GM18873 (cell line): ENCODE data around the gene ALK.

Experiments
- ATAC-seq: cut with Tn5 transposase; IDR thresholded peaks from one replicate; pipeline ENCODE4 v1.9.1; 2021; ENCODE audit warnings: mild to moderate bottlenecking, moderate library complexity, moderate number of reproducible peaks; ENCODE audit not compliant: unreplicated experiment, low FRiP score

ALK gene

DNA sequence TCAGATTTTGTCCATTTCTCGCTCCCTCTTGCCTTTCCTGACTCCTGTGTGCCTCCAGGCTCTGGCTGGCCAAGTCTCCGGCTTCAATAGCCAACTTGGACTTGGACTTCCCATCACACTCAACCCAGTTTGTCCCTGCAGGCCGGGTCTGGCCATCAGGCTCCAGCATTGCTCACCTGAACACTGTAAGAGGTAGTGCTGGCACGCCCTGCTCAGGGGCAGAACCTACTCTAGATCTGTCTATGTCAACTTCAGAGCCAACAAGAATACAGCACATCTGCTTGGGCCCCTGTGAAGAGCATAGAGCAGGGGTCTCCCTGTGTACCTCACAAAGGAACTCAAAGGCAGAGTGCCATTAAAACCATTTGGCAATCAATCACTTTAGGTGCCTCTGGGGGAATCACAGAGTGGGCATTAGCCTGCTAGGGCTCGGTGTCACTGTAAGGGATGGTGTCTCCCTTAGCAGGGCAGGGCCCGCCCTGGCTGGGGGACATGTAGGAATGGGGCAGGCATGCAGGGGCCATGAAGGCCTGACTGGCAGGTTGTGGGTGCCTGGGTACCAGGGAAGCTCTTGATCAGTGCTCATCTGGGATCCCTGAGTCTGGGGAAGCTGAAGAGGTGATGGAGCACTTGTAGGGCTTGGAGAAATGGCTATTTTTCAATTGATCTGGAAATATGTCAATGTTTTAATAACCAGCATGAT, 480.3 kb downstream of the ALK start:
- ATAC-seq: no peak

DNA sequence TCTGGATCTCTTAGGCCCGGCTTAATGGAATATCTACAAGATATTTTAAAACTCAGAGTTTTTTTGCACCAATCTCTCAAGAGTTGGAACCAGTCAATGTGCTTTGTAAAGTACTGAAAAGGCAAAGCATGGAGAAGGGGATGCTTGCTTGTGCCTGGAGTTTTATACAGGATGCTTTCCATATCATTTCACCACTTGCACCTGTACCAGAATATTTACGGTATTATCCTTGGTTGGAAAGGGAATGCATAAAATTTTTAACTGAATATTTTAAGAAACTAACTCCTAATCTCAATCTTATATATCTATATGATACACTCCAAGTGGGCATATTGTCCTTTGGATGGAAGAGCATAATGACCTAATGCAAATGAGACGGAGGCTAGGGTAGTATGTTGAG, 487.5 kb downstream of the ALK start:
- ATAC-seq: no peak

DNA sequence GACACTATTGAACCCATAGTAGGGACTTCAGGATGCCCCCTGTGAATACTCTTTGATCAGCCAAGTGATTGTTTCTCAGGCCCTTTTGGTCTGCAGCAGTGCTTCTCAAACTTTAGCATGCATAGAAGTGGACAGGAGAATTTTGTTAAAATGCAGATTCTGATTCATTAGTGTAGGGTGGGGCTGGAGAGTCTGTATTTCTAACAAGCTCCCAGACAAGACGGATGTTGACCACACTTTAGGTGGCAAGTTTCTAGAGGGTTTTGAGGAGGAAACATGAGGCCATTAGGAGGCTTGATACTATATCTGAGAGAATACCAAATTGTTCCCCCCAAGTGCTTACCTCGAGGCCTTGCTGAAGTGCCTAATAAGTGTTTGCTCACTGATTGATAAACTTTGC, 488.3 kb downstream of the ALK start:
- no peak for ATAC-seq

DNA sequence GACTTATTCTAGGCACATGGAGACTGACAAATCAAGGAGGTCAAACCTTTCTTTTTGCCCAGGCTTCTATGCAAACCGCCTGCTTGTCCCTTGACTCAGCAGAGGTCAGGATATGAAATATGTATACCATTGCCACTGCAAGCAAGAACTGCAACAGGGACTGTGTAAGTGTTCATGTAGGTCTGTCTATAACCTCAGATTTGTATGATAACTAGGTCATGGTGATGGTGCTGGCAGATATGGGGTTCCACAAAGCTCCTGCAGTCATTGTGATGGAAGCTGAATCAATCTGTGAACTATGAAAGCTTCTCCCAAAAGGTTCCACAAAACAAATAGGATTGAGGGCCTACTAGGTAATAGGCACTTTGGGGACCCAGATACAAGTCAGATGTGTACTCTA, 489.9 kb downstream of the ALK start:
- no peak for ATAC-seq

DNA sequence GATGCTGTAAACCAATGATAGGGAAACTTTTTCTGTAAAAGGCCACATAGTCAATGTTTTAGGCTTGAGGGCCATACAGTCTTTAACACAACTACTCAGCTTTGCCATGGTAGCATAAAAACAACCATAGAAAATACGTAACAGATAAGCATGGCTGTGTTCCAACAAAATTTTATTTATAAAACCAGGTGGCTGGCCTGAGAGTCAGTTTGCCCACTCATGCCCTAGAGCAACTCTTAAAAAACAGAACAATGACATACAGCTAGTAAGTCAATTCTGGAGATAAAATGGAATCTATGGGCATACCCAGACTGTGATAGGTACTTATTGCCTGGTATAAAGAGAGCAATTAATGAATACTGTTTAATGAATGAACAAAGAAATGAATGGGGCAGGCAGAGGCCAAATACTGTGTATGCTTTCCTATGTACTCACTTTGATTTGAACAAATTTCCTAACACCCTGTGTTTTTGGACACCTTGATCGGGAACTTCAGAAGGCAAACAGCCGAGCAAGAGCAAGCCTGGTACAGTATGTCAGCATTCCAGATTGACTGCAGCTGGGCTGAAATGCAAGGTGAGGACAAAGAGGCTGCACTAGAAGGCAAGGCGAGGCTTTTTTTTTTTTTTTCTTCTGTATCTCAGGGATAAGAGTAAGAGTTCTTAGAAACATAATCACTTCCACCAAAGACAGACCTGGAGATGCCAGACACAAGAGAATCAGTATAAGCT, 490.8 kb downstream of the ALK start:
- ATAC-seq: no peak

DNA sequence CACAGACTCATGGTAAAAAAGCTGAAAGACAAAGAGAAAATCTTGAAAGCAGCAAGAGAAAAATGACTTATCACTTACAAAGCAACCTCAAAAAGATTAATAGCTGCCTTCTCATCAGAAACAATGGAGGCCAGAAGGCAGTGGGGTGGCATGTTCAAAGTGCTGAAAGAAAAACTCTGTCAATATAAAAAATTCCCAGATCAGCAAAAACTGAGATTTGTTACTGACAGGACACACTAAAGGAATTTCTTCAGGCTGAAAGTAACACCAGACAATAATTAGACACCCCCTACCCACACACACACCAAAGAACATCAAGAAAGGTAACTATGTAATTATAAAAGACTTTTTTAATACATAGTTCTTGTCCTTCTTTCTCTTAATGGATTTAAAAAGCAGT, 495.0 kb downstream of the ALK start:
- ATAC-seq: no peak

DNA sequence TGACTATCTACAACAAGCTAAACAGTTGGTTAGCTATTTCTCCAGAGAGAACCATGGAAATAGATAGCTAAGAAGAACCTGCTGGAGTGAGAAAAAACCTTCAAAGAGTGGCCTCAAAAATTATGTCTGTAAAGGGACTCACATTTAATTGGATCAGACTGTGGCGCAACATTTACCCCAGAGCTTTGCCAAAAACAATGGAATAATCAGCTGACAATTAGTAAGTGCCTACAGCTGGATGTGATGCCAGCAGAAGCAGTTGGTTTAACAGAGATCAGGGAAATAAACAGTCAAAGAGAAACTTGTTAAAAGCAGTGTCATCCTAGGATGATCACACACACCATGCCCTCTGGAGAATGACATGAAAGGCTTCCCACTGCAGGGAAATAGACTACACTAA, 495.5 kb downstream of the ALK start:
- ATAC-seq: no peak

DNA sequence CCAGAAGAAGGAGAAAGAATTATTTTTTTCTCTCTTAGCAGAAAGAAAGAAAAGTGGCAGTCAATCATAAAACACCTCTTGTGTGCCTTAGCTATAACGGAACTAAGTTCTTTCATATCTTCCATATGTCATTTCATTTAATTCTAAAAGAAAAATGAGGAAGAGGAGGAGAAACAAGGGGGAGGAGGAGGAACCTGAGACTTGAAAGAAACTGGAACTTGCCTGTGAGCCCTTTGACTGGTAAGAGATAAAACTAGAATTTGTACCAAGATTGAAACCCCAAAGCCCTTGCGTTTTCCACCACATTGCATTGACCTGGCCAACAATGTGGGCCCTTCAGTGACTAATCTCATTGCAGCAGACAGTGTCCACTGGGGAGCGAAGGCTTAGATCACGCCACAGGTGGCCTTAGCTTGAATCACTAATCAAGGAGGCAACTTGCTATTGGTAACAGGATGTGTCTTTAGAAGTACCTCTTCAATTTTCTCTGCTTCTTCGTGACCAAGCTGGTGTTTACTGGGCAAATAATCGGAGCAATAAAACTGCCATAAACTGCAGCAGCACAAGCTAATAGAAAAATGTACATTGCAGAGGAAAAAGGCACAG, 498.2 kb downstream of the ALK start:
- no peak for ATAC-seq

DNA sequence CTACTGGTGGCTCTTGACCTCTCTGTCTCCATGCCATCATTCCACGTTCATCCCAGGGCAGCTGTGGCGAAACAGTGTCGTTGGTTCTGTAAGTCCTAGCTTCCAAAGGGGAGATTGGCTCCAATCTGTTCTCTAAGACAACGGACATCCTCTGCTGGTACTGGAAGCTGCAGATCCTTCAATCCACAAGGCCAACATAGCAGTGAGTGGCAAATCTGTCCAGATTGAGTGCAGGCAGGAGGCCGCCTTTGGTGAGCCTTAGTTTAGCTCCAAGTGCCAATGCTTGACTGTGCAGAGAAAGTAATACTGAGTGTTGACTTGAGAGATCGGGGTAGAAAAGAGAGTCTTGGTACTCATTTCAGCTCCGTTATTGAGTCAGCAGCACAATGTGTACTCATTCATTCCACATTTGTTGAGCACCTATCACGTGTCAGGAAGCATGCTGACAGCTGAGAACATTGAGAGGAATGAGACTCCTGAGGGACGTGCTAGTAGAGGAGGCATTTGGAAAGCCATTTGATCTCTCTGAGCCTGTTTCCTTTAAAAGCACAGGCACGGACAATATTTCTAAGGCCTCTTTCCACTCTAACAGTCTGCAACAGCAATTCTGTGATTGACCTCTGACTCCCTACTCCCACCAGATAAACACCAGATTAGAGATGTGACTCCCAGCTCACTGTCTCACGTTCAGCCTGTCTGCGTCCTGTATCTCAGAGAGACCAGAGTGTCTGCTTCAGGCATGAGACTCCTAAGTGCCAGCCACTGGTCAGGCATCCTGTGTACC, 500.2 kb downstream of the ALK start:
- no peak for ATAC-seq

DNA sequence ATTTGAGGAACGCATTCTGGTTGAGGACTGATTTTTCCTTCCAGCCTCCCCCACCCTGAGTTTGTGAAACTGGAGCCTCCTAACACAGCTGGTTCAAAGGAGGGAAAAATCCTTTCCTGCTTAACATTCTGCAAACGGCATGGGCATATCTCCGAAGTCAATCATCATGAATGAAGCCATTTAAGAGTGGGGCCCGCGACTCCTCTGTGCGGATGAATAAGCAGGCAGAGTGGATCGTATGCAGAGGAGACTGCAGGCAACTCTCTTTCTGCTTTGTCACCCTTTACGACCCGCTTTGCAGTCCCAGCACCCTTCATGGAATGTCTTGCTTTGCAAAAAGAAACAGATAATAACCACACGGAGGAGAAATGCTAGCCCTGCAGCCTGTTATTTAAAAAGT, 500.9 kb downstream of the ALK start:
- no peak for ATAC-seq

DNA sequence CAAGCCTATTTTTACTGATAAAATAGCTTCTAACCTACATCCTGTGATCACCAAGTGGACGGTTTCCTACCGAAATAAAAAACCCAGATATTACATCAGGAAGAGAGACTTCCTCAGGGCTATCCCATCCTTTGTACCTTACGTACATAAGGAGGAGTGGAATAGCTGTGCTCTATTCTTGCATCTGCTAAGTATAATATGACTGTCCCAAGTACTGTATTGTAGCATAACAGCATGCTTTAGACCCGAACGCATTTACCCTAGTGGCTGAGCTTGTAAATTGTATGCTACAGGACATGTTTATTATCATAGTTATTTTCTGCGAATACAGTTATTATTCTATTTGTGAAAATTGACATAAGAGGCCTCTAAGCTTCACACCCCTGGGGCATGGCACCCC, 503.8 kb downstream of the ALK start:
- no peak for ATAC-seq

DNA sequence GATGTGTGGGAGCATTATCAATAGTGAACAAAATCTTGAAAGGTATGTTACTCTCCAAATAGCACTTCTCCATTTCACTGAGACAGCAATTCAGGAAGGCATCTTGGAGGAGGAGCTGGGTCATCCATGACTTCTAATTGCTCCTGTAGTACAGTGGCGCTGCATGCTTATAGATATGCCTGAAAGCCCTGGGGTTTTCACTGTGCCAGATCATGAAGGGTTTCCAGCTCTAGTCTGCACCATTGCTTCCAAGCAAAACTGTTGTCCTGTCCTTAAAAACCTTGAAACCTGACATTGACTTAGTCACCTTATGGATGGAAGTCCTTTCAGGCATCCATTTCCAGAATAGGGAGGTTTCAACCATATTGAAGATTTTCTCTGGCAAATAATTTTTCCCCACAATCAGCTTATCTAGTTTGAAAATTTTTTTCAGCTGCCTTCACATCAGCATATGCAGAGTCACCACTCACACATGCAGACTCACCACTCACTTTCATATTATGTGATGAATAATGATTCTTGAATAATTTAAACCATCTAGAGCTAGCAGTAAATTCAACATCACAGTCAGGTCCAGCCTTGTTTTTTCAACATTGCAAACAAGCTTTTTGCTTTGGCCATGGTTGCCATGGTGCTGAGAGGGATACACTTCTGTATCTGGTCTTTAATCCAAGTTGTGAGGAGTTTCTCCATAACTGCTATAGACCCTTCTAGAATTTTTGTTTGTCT, 509.0 kb downstream of the ALK start:
- no peak for ATAC-seq

DNA sequence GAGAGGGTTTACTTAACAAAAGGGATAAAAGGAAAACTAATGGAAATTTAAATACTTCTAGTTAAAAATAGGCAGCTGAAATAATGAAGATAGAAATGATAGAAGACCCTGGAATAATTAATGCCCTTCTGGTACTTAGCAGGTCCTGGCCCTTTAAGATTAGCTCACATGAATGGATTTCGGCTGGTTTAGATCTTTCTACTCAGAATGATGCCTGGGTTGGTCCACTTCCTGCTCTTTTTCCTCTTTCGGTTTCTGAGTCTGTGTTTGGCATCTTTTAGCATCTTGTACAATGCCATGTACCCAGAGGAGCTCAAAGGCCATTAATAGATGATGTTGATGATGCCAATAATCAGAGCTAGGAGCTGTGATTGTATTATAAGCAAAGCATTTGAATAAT, 515.7 kb downstream of the ALK start:
- ATAC-seq: no peak

DNA sequence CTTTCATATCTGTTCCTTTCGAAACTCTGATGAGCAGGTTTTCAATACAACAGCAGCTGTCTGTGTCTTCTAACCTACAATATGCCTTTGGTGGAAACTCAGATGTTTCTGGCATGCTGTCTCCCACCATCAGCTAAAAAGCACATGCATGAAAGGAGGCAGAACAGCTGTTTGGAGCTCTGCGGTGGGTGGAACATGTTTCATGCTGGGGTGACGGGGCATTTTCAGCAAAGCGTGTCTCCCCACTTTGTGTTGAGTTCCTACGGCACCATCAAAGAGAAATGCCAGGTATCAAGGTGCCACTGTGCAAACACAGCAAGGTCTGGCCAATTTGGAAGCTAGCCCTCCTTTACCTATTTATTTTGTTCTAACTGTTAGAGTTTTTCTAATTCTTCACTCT, 516.1 kb downstream of the ALK start:
- no peak for ATAC-seq

DNA sequence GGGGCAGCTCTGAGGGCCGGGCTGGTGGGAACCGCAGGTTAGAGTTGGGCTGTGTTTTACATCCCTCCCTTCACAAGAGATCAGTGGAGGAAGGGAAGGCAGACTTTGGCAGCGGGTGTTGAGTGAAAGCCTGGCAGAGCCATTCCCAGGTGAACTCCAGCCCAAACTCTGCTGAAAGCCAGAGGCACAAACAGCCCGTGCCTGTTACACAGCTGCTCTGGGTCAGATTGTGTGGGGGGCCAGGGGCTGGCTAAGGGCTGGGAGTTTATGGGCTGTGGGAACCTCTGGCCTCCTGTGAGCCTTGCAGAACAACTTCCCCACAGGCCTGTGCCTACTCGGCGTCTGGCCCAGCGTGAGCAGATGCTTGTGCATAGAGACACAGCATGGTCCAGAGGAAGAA, 519.4 kb downstream of the ALK start:
- ATAC-seq: no peak

DNA sequence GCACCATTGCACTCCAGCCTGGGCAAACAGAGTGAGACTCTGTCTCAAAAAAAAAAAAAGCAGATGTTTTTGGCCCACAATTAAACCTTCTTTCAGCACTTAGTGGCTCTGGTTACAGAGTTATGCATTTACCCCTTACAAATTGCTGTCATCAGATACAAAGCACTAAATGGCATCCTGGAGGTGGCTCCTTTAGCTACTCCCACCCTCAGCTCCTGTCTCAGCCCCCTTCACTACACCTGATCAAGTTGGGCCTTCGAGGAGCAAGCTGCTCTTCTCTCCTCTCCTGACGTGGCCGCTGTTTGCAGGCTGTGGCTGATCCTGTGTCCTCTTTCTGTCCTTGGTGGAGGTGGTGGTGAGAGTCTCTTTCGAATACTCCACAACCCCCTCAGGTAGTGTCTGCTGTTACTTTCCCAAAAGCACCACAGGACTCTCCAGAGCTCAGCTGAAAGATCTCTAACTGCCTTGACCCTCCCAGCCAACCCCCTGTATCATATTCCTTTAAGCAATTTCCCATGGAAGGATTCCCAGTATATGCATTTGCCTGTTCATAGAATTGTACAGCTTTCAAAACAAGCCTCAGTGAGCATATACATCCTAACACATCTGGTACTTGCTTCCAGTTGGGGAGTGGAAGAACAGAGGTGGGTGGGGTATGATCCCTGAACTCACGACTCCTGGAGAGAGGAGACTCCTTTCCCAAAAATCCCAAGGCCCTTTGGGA, 520.3 kb downstream of the ALK start:
- no peak for ATAC-seq

DNA sequence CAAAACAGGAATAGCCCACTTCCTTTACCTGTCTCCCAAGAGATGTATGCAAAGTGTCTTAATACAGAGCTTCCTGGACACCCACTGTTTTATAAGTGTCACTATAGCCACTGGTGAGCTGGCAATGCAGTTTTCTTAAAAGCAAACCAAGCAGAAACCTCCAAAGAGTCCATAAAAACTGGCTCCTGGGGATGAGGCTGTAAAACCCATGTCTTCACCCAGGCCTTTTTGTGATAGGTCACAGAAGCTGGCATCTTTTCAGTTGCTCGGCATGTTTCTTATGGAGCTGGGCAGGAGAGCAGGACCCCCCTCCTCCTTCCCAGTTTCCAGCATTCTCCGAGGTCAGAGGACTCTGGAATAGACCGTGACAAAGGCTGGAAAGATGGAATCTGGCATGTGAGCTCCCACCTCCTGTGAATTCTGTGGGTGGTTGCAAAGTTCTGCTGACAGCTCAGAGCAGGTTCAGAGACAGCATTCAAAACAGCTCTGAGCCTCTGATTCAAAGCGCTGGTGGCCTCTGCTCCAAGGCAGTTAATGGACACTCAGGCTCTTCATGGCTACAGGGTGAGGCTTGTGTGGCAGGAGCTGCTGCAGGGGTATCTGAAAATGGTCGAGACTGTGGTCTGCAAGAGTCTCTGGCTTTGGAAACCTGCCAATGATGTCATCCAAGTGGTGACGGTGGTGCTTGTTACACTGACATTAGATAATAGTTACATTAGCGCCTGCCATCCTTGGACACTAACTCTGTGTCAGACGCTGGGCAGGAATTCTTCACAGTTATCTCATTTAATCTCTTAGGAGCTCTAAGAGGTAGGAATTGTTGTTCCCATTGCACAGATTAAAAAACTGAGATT, 522.8 kb downstream of the ALK start:
- no peak for ATAC-seq

DNA sequence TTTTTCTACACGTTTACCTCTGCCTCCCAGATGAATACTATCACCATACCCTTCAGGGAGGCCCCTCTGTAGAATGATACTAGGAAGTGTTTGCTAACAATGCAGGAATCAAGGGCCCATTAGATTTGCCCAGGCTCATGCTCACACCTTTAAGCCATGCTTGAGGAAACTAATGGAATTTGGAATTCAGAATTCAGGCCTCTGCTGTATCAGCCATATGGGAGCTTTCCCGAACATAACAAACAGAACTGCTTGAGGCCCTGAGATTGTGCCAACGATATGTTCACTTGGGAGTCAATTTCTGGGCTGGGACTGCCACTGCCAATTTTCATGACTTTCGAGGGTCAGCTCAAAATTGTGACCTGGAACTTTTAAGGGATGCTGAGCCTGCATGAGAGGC, 523.7 kb downstream of the ALK start:
- no peak for ATAC-seq

DNA sequence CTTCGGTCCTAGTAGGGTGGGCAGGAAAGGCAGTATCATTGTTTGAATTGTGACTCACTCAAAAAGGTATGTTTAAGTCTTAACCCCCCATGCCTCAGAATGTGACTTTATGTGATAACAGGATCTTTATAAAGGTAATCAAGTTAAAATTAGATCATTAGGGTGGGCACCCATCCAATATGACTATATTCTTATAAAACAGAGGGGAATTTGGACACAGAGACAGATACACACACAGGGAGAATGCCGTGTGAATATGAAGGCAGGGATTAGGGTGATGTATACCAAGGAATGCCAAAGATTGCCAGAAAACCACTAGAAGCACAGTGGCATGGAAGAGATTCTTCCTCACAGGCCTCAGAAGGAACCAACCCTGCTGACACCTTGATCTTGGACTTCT, 524.3 kb downstream of the ALK start:
- ATAC-seq: no peak
